Neural cell (in vitro differentiated cells): ENCODE data around the gene MOG.

ENCODE experiments used
- RAD21 ChIP-seq: fragments of 450-650 bp; conservative IDR thresholded peaks from 2 replicates; pipeline ENCODE4 v1.6.1; 2014; ENCODE audit warnings: antibody characterized with exemption, mild to moderate bottlenecking, moderate library complexity
- REST ChIP-seq: IDR thresholded peaks from 2 replicates; pipeline ENCODE4 v1.6.1; 2012; ENCODE audit warnings: borderline replicate concordance
- SMC3 ChIP-seq: fragments of 450-650 bp; conservative IDR thresholded peaks from 2 replicates; pipeline ENCODE4 v1.6.1; 2014; ENCODE audit warnings: antibody characterized with exemption, mild to moderate bottlenecking, moderate library complexity; ENCODE audit not compliant: poor library complexity
- TF ChIP-seq, protein P1 (sequence below): fragments of 450-650 bp; IDR thresholded peaks from 2 replicates; pipeline ENCODE4 v1.5.1; 2014; ENCODE audit warnings: antibody characterized with exemption, mild to moderate bottlenecking, moderate library complexity; ENCODE audit not compliant: poor library complexity, severe bottlenecking

GRCh38 chr6:29633534-29633905, 23.4 kb upstream of the MOG start:
- TF ChIP-seq, protein P1, sequence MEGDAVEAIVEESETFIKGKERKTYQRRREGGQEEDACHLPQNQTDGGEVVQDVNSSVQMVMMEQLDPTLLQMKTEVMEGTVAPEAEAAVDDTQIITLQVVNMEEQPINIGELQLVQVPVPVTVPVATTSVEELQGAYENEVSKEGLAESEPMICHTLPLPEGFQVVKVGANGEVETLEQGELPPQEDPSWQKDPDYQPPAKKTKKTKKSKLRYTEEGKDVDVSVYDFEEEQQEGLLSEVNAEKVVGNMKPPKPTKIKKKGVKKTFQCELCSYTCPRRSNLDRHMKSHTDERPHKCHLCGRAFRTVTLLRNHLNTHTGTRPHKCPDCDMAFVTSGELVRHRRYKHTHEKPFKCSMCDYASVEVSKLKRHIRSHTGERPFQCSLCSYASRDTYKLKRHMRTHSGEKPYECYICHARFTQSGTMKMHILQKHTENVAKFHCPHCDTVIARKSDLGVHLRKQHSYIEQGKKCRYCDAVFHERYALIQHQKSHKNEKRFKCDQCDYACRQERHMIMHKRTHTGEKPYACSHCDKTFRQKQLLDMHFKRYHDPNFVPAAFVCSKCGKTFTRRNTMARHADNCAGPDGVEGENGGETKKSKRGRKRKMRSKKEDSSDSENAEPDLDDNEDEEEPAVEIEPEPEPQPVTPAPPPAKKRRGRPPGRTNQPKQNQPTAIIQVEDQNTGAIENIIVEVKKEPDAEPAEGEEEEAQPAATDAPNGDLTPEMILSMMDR, result no peak
- no peak for TF ChIP-seq REST
- no peak for TF ChIP-seq RAD21
- TF ChIP-seq SMC3, result no peak
